HL-60/S4 (cell line): ENCODE data around the gene ZNF618.

Source experiments
- in situ Hi-C: fragments of 300-500 bp; cut with MboI; formaldehyde crosslinking; loops from 2 replicates; pipeline ENCODE4 v1.14.3; 2022; ENCODE audit warnings: low sequenced_read_pairs

The ZNF618 gene

DNA sequence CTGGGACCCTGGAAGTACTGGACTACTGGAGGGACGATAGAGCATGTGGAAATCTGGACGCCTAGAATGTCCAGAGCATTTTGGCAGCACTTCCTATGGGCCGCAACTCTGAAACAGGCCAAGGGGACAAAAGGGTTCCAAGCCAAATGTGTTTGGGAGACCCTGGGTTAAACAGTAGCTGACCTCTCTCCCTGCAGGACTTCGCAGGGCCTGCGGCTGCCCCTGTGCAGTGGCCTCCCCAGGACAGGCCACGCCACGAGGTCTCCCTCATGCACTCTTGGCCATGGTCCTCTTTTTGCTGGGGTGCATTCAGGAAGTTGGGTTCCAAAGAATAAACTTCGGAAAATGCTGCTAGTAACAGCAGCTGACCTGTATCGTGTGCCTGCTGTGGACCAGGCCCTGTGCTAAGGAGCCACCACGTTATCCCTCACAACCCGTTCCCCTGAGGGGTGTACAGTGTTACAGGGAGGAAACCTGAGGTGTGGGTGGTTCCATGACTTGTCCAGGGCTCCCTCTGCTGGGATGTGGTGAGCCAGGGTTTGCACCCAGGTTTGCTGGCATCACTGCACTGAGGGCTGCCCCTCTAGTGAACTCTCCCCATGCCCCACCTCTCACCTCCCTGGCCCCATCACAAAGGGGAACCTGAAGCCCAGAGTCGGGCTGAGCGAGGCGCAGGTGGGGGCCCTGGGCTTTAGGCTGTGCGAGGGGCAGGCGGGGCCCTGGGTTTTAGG is 122.6 kb downstream of the ZNF618 start:
- in situ Hi-C loops, result no loop called here

DNA sequence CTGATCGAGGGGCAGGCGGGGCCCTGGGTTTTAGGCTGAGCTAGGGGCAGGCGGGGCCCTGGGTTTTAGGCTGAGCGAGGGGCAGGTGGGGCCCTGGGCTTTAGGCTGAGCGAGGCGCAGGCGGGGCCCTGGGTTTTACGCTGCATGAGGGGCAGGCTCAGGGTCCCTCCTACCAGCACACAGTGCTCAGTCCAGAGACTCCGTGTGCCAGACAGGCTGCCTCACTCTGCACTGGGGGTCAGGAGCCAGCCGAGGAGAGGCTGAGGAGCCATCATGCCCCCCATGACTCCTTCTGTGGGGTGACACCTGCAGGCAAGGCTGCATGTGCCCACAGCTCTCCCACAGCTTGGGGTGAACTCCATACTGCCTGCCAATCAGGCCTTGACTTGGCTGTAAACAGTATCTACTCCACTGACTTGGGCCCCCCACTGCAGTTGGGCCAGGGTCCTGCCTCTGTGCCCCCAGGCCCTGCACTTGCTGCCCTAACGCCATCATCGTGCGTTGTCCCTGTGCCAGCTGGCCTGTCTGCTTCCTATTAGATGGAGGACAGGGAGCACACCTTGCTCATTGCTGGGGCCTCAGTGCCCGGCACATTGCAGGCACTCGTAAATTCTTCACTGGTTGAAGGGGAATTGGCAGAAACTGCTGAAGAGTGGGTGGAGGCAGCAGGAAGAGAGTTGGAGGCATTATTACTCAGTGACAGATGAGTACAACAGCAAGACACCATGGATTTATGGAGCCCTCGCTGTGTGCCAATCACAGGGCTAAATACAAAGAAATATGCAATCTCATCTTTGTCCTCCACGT is 123.3 kb downstream of the ZNF618 start:
- in situ Hi-C loops, result no loop called here

DNA sequence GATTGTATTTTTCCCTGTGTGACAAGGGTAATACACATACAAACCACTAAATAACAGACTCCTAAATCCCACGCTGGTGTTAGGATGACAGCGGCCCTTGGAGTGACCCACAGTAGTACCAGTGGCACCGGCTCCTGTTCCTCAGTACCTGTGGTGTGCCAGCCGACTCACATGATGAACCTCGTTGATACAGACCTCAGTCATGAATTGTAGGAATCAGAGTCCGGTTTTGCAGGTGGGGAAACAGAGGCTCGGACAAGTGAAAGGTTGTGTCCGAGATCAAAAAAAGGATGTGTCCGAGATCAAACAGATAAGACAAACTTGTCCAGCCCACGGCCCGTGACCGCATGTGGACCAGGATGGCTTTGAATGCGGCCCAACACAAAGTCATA is 124.0 kb downstream of the ZNF618 start:
- in situ Hi-C loops, result no loop called here

DNA sequence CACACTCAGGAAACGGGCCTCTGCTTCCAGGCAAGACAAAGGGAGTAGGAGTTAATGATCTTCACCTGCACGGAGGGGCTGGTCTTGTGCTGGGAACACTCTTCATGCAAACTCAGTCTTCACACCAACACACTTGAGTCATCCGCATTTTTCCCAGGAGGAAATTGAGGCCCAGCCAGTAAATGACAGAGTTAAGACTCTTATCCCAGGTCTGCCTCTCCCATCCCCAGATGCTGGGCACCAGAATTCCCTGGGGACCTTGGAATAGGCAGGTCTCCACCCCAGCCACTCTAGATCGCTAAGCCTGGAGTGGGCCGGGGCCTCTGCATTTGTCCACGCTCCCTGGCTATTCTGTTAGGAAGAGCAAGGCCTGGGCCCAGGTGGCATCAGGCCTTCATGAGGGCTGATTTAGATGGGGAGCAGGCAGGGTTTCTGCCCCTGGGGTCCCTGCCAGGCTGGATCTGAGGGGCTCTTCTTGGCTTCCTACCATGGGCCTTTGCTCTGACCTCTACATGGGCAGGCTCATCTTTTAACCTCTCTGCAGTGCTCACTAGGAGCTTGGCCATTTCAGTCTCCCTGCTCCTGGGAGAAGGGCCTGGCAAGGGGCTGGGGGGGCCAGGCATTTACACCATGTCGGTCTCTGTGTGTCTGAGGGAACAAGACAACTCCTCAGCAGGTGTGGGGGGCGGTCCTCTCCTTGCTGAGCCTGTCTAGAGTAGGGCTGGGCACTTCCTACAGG is 124.7 kb downstream of the ZNF618 start:
- in situ Hi-C loops, result no loop called here

DNA sequence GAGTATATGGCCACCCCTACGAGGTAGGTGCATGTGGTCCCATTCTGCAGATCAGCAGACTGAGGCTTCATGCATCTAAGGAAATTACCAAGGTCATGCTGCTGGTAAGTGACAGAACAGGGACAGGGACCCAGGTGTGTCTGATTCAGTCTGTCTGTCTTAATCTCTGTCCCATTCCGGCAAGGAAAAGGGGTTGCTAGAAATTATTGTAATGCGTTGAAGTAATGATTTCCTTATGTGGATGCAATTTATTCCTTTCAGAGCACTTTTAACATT is 125.2 kb downstream of the ZNF618 start:
- in situ Hi-C loops, result no loop called here

DNA sequence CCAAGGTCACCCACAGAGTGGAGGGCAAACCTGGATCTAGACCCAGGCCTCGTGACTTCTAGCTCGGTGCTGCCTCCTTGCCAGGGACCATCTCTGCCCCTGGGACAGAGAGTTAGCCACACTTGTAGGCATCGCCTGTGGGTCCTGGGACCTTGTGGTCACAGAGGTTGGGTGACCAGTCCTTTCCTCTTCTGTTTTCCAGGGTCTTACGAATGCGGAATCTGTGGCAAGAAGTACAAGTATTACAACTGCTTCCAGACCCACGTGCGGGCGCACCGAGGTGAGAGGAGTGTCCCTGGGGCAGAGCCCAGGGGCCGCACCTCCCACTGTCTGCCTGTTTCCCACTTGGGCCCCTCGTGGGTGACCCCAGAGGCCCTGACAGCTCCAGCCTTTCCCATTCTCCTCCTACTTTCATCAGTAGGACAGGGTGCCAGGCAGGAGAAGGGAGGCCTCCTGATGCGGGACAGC is 125.7 kb downstream of the ZNF618 start:
- in situ Hi-C loops, result no loop called here

DNA sequence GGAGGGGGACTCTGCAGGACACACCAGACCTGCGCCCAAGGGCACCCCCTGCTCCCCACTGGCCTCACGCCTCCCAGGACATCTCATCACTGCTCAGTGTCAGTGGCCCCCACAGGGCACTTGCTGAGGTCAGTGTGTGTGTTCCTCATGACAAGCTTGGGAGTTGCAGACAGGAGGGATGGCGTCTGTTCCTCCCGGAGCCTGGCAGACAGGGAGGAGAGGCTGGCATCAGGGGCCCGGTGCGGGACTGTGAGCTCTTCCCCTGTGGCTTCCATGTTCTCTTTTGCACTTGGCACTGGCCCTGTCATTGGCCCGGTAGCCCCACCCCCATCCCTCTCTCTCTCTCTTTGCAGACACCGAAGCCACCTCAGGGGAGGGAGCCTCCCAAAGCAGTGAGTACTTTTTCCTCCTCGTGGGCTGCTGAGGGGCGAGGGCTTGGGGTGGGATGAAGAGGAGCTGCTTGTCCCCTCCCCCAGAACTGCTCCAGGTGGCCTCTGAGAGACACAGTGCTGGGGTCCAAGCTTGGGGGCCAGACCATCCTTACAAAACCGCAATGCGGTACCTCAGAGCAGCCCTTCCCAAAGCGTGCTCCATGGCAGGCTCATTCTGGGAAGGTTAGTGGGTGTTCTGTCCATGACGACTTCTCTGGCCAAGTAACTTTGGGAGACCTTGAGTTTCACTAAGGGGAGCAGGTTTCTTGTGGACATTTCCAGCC is 126.3 kb downstream of the ZNF618 start:
- in situ Hi-C loops, result no loop called here

DNA sequence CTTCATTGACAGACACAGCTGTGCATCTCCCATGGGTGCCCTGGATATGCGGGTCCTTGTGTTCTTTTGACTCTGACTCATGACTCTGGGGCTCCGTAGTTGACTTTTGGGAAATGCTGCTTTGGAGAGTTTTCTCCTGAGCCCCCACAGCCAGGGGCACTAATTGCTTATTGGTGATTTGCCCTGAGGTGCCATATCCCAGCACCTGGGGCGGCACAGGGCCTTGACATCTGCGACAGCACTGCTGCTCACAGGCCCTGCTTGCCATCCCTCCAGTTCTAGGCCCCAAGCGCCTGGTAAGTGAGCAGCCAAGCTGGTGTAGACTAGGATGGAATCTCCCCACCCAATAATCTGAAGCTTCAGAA is 126.9 kb downstream of the ZNF618 start:
- in situ Hi-C loops, result no loop called here

DNA sequence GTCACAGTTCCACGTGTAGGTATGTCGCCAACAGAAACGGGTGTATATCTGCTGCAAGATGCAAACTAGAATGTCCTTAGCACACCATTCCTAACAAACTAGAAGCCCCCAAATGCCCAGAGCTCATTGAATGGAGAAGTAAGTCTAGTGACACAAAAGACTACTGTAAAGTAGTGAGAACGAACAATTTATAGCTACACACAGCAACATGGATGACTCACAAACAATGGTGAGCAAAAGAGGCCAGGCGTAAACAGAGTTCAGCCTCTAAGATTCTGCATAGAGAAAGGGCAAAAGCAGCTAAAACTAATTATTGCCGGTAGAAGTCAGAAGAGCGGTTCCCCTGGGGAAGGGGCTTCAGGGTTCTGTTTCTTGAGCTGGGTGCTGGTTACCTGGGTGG is 127.2 kb downstream of the ZNF618 start:
- in situ Hi-C loops, result no loop called here

DNA sequence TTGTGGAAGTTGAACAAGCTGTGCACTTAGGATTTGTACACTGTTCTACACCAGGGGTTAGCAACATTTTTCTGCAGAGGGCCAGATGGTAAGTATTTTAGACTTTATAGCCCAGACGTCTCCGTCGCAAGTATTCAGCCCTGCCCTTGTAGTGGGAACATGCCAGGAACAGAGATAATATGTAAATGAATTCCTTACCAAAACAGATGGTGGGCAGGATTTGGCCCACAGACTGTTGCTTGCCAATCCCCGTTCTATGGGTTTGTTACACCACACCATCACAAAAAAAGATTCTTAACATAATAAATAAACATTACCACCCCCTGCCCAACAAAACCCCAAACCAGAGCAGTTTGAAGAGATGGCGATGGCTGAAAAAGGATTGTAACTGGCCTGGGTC is 127.6 kb downstream of the ZNF618 start:
- in situ Hi-C loops, result no loop called here

DNA sequence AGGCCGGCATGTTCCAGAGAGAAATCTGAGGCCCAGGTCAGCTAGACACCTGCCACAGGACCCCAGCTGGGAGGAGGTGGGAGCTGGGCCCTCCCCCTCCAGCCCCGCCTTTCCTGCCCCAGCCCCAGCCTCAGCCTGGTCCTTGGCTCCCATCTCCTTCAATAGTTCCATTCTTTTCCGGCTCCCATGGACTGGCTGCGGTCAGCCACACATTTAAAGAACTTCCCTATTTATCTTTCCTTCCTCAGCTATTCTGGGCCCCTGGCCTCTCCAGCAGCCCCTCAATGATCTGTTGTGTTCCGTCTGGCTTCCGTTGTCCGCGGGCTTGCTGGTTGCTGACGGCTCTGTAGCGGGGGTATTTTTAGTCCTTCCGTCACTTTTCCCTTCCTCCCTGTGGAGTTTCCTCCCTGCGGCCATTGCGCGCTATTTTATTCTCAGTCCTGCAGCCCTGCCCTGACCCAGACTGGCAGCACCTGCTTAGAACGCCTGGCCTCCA is 128.2 kb downstream of the ZNF618 start:
- in situ Hi-C loops, result no loop called here

DNA sequence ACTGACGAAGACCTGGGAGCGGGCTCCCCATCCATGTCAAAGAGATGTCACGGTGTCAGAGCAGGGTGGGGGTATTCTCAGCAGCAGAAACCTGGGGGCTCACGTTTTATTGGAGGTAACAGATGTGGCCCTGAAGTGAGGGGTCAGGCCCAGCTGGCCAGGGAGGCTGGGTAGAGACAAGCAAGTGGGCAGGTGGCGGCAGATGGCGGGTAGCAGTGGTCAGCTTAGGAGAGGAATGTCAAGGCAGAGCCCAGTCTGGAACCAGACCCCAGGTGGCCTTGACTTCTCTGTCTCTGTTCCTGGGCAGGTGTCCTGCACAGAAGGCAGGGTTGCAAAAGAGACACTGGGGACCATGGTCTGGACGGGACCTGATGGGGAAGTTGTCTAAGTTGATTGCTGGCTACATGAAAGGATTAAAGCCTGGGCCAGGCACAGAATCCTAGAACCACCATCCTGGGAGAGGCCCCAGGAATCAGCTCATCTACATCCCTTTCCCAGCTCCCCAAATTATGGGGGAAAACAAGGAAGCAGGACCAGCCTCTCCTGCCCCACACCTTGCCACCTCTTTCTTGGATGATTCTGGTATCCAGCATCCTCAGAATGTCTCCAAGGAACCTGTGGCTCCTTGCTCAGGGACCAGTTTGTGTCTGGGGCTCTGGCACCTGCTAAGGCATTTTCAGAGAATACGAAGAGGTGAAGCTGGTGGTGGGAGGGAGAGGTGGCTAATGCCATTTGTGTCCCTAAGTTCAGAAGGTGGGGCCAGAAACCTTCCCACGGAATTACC is 129.5 kb downstream of the ZNF618 start:
- in situ Hi-C loops, result no loop called here

DNA sequence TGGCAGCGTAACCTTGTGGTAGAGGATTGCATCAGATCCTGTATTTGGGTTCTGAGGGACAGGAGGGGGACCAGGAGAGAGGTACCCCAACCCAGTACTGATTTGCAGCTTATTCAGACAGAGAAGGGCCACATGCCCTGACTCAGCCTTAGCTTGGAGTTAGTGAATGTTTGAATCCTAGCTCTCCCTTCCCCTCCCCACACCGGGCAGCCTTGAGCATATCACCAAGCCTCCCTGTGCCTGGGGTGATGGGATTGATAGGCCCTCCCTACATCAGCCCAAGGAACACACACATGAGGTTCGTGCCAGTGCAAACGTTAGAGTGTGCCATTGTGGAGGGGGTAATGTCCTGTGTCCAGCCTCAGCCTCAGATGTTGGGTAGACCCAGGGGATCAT is 130.0 kb downstream of the ZNF618 start:
- in situ Hi-C loops, result no loop called here

DNA sequence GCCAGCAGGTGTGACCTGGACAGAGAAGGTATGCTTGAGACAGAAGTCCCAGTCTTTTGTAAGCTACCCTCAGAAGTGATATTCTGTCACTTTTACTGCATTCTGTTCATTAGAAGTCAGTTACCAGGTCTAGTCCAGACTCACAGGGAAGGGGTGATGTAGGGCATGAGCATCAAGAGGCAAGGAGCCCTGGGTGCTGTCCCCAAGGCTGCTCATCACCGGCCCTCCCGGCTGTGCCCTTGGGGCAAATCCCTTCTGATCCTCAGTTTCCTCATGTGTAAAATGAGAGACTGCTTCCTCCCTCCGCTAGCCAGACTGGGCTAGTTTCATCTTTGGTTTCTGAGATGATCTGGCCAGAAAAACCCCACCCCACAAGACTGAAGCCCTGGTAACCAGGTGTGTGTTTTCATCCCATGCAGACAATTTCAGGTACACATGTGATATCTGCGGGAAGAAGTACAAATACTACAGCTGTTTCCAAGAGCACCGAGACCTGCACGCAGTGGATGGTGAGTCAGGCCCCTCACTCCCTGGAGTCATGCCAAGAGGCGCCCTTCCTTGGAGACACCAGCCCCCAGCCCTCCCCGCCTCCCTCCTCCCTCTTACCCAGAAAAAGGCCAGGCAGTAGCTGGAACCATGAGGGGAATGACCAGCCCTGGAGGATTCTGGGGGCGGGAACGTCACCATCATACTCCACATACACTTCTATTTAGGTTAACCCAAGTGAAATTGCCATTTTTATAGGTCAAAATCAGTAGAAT is 131.0 kb downstream of the ZNF618 start:
- in situ Hi-C loops, result no loop called here

DNA sequence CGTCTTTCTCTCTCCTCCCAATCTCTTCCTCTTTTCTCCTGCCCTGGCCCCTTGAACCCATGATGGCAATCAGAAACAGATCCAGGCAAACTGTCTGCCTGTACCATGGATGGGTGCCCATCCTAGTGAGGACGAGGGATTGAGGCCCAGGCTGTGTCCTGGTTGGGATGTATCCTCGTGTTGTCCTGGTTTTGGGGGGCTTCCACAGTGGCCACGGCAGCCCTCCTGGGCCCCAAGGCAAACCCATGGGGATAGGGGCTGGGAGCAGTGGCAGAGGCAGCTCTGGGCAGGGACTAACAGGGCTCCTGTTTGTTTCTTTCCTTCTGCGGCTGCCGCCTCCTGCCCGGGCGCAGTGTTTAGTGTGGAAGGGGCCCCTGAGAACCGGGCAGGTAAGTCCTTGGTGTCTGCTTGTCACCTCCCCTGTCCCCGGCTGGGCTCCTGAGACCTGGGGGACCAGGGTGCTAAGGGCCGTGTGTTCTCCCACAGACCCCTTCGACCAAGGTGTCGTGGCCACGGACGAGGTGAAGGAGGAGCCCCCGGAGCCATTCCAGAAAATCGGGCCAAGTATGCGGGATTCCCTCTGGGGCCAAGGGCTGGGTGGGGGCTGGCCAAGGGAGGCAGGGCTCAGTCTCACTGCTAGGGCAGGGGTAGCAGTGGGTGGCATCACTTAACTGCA is 132.0 kb downstream of the ZNF618 start:
- in situ Hi-C loops, result no loop called here

DNA sequence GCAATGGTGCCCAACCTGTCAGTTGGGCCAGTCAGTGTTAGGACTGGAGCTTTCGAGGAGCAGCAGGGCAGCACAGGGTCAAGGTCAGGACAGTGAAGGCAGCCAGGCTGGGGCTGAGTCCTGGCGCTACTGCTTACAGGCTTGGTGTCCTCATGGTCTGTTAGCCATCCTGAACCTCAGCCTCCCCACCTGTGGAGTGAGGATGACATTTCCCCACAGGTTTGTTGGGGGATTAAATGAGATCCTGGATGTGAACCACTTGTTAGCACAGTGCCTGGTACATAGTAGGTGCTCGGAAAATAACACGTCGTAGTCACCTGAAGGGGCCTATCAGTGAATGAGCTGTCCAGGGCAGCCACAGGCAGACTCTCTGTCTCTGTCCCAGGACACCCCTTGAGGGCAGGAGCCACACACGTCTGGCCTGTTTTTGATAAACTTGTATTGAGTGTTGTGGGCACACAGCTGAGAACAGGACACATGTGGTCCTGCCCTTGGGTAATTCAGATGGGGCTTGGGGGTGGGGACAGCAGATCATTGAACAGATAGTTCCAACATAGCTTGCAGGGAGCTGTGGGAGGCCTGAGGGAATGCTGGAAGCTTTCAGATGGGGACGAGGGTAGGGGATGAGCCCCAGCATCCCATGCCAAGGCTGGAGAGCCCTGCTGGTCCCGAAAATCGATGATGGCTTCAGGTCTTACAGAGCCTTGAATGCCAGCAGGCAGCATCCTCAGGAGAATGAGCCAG is 132.7 kb downstream of the ZNF618 start:
- in situ Hi-C loops, result no loop called here

DNA sequence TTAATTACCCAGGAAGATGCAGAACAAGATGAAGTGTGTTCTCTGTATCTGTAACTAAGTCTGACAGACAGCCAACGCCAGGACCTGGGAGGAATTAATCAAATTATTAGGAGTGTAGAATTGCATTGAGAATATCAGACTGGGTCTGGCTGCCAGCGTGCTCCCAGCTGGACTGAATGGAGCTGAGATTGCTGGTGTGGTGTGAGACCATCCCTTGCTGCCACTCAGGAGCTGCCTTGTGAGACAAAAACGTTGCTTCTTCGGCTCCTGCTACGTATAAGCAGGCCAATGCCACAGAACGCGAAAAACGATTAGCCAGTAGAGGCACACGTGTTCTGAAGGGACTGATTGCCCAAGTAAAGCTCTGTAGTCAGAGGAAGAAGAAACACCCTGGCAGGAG is 135.2 kb downstream of the ZNF618 start:
- in situ Hi-C loops, result no loop called here

DNA sequence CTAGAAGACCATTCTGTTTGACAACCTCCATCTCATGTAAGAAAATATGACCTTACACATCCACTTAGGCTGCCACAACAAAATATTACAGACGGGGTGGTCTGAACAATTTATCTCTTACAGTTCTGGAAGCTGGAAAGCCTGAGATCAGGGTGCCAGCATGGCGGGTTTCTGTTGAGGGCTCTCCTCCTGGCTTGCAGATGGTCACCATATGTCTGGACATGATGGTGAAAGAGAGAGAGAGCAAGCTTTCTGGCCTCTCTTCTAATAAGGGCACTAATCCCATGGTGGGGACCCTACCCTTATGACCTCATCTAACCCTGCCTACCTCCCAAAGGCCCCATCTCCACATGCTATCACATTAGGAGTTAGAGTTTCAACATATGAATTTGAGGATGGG is 136.0 kb downstream of the ZNF618 start:
- in situ Hi-C loops, result no loop called here
